T-helper 22 cell (primary cell): ENCODE results near the gene TACR1.

ENCODE experiments used
- DNase-seq: peaks from one replicate; pipeline ENCODE4 v3.0.0-alpha.2; 2020; ENCODE audit warnings: low read depth

The TACR1 gene

DNA sequence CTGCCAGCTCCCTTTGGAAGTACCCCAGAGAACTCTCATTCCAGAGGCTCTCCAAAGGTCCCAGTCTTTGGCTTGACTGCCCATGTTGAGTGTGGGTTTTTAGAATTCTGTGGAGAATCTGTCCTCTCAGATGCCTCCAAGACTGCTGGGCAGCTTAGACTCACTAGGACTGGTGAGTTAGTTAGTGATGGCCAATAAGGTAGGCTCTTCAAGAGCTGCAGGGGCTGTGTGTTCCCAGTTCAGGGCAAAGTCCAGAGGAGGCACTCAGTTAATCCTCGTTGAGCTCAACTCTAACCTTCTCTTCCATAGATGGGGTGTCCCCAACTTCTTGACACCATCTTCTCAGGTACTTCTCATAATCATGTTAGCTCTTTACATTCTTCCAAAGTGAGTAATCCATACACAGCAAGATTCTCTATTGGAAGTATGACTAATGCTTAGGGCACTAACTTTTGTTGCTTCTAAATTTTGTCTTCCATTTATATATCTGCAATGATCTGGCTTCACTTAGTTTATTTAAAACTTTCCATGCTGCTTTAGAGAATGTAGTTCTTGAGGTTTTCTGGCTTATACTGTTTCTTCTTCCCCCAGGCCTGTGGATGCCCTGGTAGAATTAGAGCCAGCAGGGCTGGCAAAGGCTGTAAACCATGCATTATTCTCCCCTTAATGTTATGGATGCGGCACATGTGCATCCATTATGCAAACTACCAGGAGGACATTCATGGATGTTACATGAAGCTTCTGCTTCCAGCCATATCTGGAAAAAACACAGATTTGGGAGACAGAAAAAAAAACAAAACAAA is 151.9 kb downstream of the TACR1 start:
- no peak for DNase-seq

DNA sequence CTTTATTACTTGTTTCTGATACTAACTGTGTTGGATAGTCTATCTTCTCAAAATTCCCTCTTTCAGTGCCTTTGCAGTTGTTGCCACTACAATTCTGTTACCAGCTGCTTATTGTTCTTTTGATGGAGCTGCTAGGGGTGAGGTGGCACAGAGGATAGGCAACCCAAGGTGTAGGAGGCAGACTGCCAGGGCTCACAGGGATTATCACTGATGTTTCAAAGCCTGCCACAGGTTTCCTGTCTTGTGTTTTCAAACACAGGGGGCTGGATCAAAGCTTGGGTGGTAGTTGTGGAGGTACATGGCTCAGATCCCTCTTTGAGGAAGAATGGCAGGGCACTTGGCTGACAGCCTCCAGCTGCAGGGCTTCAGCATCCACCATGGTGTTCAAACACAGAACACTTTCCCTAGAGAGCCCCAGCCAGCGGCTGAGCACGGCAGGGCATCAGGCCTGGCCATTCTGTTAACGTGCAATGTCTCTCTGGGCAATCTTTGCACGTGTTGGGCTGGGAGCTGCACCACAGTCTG is 153.7 kb downstream of the TACR1 start:
- DNase-seq: no peak

DNA sequence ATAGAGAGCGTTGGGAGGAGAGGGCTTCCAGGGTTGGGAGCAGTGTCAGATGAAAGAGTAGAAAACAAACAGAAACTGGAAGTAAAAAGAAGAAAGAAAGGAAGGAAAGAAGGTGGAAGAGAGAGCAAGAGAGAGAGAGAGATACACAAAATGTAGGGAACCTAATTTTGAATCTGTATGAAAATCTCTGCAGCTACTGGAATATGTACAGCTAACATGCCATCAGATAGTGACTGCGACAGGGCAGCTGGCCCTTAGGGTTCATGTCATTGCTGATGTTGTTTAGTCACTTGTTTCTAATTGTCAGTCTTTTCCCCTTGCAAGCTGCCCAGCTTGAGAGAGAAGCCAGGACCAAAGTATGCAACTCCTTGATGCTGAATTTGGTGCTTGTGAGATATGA is 155.0 kb downstream of the TACR1 start:
- no peak for DNase-seq

DNA sequence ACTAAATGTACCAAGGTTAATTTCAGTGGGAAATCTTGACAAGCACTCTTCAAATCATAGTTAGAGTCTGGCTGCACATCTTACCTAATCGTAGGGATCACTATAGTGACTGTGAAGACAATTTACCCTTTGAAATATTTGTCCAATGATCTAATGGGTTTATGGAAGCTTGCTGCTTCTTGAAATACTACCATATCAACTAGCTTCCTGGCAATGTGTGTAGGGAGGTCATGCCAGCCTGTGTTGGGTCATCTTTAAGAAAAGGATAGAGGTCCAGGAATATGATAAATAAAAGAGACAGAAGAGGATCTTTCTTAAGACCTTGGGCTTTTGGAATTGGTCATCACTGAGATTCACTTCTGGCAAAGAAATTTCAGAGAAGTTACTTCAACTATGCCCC is 156.5 kb downstream of the TACR1 start:
- no peak for DNase-seq

DNA sequence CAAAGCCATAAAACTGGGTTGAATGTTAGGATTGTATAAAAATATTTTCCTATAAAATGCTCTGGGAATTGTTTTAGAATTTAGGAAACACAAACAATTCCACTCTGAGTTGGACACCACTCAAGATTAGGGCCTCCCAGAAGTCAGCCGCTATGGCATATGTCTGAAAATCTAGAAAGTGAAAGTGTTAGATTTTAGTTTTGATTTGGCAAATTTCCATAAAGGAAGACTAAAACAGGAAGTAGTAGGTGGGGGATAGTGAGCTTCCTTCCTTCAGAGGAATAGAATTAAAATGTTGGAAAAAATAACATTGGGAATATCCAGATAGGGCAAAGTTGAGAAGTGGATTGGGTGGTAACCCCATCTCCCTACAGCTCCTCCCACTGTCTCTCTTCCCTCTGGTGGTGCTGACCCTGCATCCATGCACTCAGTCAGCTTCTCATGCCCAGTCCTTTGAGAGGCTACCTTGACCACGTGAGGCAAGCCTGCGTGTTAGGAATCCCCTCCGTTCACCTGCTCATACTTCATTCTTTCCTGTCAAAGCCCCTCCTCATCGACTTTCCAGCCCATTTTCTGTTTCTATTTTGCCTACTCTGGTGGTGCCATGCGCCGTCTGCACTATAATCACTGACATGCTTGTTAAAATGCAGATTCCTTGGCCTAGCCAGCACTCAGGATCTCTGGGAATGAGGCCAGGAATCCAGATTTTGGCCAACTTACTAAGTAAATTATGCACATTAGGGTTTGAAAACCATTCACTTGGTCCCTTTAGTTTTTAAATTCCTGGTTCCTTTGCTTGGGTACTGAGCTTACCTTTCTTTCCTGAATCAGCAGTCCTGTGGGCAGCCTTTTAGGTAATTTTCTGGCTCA is 157.4 kb downstream of the TACR1 start:
- no peak for DNase-seq

DNA sequence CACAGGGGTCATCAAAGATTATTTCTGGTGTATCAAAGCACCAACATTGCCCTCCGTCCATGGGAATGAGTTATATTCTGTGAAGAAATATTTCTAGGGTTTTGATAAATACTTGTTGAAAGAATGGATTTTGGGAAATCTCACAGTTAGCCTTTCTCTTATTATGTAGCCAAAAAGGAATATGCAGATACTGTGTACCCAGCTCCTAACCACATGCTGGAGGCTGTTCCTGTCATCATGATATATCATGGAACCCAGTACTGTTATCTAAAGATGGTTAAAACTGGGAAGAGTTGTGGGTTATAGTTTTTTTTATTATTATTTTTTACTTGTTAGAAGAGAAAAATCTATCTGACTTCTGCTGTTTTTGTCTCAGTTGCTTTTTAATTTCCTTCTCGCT is 158.1 kb downstream of the TACR1 start:
- DNase-seq: no peak

DNA sequence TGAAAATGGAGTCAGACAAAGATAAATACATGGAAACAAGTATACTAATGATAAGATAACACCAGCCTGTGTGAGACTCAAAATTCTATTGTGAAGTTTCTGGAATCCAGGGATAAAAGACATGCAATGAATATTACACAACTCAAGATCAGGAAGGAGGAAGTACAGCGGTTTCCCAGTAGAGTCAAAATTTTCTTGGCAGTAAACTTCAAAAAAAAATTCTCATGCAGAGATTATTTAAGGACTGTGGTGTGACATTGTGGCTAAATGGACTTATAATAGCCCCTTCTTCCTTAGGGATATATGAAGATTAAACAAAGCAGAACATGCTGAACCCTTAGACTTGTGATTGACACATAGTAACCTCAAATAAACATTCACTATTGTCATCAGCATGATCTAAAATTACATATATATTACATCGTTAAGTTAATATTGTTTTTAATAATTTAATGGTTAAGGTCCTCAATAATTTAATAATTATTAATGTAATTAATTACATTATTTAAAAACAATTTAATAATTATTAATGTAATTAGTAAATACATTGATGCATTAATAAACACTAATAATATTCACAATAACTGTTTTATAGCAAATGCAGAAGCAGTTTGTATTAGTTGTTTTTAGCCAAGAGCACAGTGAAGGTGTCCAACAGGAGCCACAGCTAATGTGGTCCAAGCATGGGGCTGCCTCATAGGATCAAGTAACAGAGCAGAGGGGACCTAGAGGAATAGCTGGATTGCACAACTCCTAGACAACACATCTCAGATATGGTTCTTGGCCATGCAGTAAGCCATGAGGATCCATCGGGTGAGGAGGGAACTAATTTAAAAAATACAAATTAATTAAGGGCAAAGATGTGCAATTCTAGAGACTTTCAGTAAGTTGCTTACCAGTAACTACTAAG is 163.6 kb downstream of the TACR1 start:
- no peak for DNase-seq

DNA sequence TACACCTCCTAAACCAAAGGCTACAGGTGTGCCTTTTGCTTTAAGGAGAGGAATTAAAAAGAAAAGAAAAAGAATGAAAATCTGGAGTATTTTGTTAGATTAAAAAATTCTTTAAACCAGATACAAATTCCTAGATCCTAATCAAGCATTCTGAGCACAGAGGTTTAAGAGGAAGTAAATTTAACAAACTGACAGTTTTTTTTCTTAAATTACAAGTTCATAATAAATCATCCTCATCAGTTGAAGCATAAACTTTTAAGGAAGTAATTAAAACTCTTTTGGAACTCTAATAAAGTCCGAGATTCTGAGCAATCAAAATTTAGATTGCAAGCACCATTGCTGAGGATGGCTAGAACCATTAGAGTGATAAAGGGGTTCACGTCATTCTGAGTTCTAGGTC is 165.8 kb downstream of the TACR1 start:
- no peak for DNase-seq

DNA sequence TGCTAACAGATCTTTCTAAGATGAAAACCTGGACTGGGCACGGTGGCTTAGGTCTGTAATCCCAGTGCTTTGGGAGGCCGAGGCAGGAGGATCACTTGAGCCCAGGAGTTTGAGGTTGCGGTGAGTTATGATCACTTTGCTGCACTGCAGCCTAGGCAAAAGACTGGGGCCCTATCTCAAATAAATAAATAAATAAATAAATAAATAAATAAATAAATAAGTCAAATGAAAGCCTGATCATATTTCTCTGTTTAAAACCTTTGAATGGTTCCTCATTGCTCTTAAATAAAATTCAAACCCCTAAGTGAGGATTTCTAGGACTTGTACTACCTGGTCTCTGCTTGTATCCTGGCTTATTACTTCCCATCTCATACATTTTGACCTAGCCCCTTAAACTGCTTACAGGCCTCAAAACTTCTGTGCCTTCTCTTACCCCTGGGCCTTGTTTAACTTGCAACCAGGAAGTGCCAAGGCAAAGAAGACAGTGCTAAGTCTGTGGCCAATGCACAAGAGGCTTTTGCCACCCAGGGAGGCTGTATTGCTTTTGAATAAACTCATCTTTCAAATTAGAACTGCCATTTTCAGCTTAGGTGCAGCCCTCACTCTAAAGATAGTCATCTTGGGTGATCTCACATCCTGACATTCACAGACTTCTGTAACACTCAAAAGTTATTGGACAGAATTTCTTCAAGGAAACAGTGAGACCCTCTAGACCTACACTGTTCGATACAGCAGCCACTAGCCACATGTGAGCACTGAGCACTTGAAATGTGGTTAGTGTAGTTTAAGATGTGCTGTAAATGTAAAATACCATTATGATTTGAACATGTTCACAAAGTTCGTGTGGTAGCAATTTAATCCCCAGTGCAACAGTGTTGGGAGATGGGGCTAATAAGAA is 167.2 kb downstream of the TACR1 start:
- DNase-seq: no peak

DNA sequence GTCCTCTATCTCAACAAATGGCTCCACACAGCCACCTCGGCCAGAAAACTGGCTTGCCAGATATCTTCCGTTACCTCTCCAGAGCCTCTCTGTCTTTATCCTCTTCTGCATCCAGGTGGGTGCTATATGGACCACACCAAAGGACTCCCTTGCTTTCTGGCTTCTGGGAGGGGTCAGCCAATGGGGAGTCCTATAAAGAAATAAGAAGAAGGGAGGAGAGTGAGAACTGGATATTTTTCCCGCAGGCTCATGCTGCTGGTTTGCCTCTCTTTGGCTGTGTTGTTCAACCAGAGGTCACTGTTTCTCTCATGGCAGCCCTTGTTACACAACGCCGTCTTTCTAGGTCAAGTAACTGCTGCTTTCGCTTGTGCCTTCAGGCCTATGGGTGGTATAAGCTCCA is 168.1 kb downstream of the TACR1 start:
- DNase-seq: no peak

DNA sequence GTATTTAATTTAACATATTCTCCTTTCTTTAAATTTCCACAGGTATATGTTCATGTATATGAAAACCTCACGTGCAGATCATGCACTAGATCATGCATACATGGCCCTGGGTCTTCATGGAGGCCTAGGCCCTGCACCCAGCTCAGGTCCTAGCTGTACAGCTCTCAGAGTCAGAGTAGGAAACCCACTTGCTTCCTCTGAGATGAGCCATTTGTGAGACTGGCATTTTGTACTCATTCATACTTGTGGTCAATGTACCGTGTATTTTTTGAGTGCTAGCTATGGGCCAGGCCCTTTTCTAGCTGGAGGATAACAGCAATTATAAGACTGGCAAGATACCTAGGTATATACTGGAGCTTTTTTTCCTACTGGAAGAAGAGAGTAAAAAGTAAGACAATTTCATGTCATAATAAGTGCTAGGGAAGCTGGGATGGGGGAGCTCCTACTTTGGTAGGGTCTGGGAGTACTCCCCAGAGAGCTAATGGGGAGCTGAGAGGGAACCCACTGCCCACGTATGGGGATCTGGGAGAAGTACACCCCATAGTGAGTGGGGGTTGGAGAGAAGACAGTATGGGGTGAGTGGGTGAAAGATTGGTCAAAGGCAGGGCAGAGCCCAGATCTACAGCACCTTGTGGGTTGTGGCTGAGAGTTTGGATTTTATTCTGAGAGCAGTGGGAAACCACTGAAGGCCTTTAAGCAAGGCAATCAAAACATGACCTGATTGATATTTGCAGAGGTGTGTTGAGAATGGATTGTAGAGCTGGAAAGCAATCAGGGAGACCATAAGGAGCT is 168.9 kb downstream of the TACR1 start:
- DNase-seq: no peak

DNA sequence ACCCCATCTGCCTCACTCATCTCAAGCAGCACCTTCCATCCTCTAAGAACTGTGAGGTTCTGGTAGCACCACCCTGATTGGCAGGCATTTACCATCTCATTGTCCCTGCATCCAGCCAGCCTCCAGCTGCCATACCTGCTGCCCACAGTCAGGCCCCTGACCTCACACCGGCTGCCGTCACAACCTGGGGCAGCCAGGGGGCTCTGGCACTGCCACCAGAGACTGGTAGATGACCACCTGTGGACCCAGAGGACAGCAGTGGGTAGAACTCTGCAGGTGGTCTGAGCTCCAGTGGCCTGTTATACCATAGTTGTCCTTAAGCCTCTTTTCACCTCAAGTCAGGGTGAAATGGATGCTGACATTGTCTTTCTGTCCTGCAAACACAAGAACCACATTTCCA is 171.4 kb downstream of the TACR1 start:
- no peak for DNase-seq

DNA sequence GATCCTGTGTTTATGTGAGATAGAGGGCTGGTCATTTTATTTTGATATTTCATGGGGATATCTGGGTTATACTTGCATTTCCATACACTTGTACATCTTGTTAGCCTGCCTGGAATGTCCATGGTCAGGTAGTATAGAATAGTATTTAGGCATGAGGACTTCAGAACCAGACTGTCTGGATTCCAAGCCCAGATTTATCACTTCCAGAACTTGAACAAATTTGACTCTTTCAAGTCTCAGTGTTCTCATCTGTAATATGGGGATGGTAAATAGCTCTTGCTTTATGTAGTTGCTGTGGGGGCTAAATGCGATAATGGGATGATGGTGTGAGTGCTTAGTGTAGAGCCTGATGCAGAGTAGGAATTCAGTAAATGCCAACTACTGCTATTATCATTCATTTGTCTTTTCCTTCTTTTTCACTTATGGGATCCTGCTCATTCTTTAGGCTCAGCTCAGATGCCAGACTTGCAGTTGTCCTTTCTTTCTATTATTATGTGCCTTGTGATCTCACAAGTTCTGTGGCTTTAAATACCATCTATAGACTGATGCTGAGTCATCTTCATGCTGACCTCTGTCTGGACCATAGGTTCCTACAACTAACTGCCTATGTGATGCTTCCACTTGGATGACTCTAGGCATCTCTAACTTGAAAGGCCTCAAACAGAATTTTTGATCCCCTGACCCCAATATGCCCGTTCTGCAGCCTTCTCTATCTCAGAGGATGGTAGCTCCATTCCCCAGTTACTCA is 173.5 kb downstream of the TACR1 start:
- no peak for DNase-seq

DNA sequence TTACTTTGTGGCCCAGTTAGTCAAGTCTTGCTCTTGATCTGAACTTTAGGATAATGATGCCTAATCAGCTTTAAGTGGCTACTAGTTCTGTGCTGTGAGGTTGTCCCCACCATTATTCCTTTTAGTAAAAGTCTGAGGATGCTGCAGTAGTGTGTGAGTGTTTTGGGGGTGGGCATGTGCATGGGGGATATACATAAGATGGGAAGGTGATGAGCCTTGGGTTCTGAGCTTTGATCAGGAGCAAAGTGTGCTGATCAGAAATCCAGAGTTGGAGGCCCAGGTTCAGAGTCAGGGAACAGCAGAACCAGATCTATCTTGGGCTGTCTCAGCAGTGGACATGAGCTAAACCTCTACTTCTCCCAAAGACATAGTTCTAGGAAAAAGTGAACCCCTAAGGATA is 174.1 kb downstream of the TACR1 start:
- no peak for DNase-seq

DNA sequence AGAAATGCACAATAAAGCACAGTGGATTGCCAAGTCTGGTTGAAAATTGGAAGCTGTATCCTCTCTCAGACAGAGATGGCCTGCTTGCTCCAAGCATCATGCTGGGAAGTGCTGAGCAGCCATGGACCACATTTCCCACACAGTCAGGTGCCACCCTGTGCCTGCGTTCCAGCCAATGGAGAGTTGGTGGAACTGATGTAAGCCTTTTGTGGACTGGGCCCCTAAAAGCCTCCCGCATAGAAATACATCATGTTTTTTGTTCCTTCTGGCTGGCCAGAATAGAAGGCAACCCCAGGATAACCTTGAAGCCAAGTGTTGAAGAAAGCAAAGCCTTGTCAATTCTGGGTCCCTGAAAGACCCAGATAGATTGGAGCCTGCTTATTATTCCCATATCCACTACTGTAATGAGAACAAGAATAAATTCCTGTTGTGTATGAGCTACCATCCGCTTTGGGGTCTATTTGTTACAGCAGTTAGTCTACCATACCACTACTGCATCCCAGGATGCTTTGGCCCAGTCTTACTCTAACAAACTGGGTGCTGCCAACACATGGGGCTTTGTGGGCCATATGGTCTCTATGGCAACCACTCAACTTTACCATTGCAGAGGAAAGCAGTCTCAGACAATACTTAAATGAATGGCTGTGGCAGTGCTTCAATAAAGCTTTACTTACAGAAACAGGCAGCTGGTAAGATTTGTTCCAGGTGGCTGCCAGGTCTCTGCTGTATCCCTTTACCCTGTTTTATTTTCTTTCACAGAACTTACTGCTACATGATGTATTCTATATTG is 175.5 kb downstream of the TACR1 start:
- DNase-seq: no peak

DNA sequence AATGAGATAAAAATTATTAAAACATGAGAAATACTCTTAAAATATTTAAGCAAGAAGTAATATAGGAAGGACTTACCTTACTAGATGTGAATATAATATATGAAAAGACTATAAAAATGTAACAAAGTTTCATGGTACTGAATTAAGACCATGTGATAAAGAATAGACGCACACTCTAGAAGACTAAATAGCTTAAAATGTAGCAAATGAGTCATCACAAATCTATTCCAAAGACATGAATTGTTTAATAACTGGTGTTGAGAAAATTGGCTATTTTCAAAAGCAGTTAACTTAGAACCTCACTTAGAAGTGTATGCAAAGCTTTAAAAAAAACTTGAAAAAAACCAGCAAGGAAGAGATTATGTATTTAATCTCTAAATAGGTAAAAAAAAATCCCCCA is 176.8 kb downstream of the TACR1 start:
- no peak for DNase-seq

DNA sequence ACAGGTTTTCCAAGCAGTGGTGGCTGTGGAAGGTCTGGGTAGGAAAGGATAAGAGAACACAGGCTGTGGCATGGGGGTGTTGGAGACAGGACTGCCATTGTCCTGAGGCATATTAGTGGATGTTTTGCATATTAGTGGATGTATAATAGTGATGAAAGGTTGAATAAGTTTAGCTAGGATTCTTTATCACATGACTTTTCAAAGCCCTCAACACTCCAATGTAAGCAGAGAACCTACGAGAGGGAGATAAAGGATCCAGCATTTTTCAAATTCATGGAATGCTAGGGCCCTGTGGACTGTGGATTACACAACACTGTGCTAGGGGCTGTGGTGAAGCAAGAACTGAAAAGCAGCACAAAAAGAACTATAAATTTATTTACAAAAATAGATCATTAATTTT is 177.6 kb downstream of the TACR1 start:
- no peak for DNase-seq

DNA sequence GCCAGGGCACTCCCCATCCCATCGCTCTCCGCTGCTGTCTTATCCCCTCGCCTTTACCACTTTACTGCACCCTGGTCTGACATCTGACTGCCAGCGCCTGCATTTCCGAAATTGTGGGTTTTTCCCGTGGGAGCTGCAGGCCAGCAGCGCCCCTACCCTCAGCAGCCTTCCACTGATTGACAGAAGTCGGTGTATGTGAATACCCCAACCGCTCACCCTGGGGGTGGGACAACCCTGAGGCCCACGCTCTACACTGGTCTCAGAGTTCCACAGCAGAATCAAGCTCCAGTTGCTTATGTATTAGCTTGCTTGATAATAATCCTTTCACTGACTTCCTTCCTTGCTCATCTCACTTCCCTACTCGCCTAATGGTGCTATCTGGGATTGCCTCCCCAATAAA is 178.8 kb downstream of the TACR1 start:
- no peak for DNase-seq

DNA sequence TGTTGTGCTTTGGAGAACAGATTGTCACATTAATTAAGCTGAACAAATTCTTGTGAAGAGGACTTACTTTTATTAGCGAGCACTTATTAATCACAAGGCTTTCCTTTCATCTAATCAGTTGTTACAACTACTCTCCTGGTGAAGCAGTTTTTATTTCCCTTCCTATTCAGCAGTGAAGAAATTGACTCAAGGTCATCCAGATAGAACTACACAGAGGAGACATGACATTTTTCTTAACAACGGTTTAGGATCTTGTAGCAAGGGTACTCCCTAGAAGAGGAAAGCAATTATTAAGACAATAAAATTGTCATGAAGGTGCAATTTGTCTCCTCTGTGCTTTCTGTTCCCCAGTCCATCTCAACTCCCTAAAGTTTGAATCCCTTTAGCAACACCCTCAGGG is 179.5 kb downstream of the TACR1 start:
- DNase-seq: no peak
